Thyroid gland (tissue), 4 donors: ENCODE measurements around the gene DGAT2.

Source experiments
- CTCF ChIP-seq, 6 experiments: fragments of 200-600 bp in 3 of 6; fragments of 450-650 bp in 3 of 6; sonication (generic) in 3 of 6; IDR thresholded peaks; one replicate each; pipeline ENCODE4 v1.5.1; 2016 to 2019; ENCODE audit warnings: antibody characterized with exemption in 6 of 6, mild to moderate bottlenecking in 2 of 6, inconsistent platforms in 1 of 6, moderate library complexity in 1 of 6
- POLR2A ChIP-seq, 2 donors: fragments of 450-650 bp; IDR thresholded peaks; one replicate each; pipeline ENCODE4 v1.6.1; 2017; ENCODE audit warnings: antibody characterized with exemption in 2 of 2, mild to moderate bottlenecking in 2 of 2, moderate library complexity in 1 of 2

- TF ChIP-seq CTCF (IDR thresholded peaks at IDR 0.05) (no peak), POLR2A (IDR thresholded peaks at IDR 0.05) (no peak)
Observed at GRCh38 chr11:75776546-75776945, 8.0 kb downstream of the DGAT2 start.
